Gastroesophageal sphincter (tissue), 2 donors: ENCODE results near the gene GAB4.
"Not testable (repeated sequence)": the region's sequence is repeated elsewhere in the genome, so short reads cannot be mapped to it uniquely, and the experiment has no call there.

Source experiments
- POLR2A ChIP-seq, 2 donors: fragments of 450-650 bp; IDR thresholded peaks; one replicate each; pipeline ENCODE4 v1.6.1; 2017; ENCODE audit warnings: antibody characterized with exemption in 2 of 2, mild to moderate bottlenecking in 2 of 2, moderate library complexity in 1 of 2
- POLR2AphosphoS5 ChIP-seq: sonication (generic); formaldehyde crosslinking; IDR thresholded peaks from one replicate; pipeline ENCODE4 v1.6.1; 2017; ENCODE audit warnings: antibody characterized with exemption

GRCh38 chr22:17032277-17032676 lies 24.3 kb upstream of the GAB4 start:
- TF ChIP-seq POLR2A (IDR thresholded peaks at IDR 0.05); POLR2AphosphoS5: not testable (repeated sequence)
